Fibroblast of skin of right quadriceps (primary cell): Measurements from ENCODE around the gene ZIC3.

Experiments used
- DNase-seq: peaks from one replicate; pipeline ENCODE4 v3.0.0-alpha.2; 2013

The ZIC3 gene

GRCh38 chrX:137574102-137574783, 8.3 kb downstream of the ZIC3 start:
- no peak for DNase-seq

- DNase-seq, result no peak
These were observed 8.9 kb downstream of the ZIC3 start for GRCh38 chrX:137574784-137575293.

DNA sequence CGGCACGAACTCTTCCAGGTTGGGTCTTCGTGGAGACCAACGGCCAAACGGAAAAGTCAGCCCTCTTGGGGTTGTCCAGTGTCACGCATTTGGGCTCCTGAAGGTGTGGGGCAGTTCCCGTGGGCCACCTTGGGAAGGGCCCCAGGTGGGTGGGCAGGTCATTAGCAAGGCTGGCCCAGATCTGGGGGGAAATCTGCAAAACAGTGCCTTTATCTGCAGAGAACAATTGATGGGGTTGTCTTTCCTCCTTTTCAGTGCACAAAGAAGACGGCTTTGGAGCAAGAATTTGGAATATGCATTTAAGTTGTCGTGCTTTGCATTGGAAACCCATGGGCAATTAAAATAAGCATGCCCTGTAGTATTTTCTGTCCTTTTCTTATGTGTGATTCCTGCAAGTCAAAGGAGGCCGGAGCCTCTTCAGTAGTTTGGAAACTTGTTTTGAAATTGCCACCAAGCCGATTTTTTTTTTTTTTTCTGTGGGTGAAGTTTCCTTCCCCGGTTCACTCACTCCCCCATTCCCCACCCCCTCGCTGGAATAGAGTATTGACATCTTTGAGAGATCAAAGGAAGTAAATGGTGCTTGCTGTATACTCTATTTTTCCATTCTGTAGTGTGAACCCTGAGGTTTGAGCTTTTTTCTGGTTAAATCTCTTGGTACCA, 9.8 kb downstream of the ZIC3 start:
- DNase-seq, result no peak

- no peak for DNase-seq
These were observed 21.2 kb downstream of the ZIC3 start for GRCh38 chrX:137587151-137587550.

DNA sequence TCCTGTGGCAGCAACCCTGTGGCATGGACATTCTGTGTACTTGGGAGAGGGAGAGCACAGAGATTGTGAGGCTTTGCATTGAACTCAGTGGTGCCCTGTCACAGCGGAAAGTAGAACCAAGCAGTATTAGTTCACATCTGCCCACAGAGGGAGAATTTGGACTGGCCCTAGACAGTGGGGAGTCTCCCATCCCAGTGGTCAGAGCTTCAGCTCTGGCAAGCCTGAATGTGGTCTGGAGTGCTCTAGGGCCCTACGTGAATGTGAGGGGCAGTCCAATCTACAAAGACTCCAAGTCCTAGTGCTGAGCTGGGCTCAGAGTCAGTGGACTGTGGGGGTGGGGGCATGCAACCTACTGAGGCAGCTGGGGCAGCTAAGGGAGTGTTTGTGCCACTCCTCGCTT, 34.8 kb downstream of the ZIC3 start:
- DNase-seq, result no peak
